ENCODE results near the gene PTER.

- TF ChIP-seq CTCF (IDR thresholded peaks at IDR 0.05 in 2 of 3, conservative IDR thresholded peaks at IDR 0.05 in 1 of 3; ENCODE audit: borderline replicate concordance in 1 of 3, insufficient read depth in 1 of 3, low read depth in 2 of 3, low read length in 2 of 3) (no peak), POLR2AphosphoS5 (IDR thresholded peaks at IDR 0.05; ENCODE audit: low read depth, low read length) (no peak), EGR1 (IDR thresholded peaks at IDR 0.05; ENCODE audit: low read depth) (no peak), POLR2A (IDR thresholded peaks at IDR 0.05; ENCODE audit: borderline replicate concordance, extremely low read depth, insufficient read depth, insufficient read length) (no peak), EZH2 (IDR thresholded peaks at IDR 0.05) (no peak), ZFX (IDR thresholded peaks at IDR 0.05) (no peak)
These were observed 36.0 kb downstream of the PTER start for GRCh38 chr10:16472828-16473227.

Measured in HCT116 (cell line).